Liver (tissue), 9 donors: ENCODE results near the gene ABTB2. TPM values are rescaled to one million over a fixed set of nuclear protein-coding genes. Genes with fewer than 3 reads are reported as not detected.

ENCODE experiments used
- DNase-seq: peaks from one replicate; pipeline ENCODE4 v3.0.0-alpha.2; 2017; ENCODE audit warnings: low spot score
- H3K27ac ChIP-seq, 2 donors: one replicate each; pipeline ENCODE4 v1.7.0; 2013; ENCODE audit warnings: inconsistent platforms in 2 of 2, low read length in 2 of 2, control low read depth in 1 of 2, low read depth in 1 of 2, mild to moderate bottlenecking in 1 of 2
- H3K27me3 ChIP-seq, 4 donors: one replicate each; pipeline versions ENCODE4 v1.6.1 to v1.7.0; 2013; ENCODE audit warnings: low read length in 3 of 4, inconsistent platforms in 1 of 4, mild to moderate bottlenecking in 1 of 4, moderate library complexity in 1 of 4; ENCODE audit not compliant: control insufficient read depth in 4 of 4, insufficient read depth in 4 of 4
- H3K36me3 ChIP-seq, 4 donors: one replicate each; pipeline versions ENCODE4 v1.6.1 to v1.7.0; 2013; ENCODE audit warnings: low read length in 3 of 4, mild to moderate bottlenecking in 3 of 4, low read depth in 1 of 4, moderate library complexity in 1 of 4; ENCODE audit not compliant: control insufficient read depth in 4 of 4, insufficient read depth in 3 of 4
- H3K4me1 ChIP-seq, 4 donors: one replicate each; pipeline versions ENCODE4 v1.6.1 to v1.7.0; 2013; ENCODE audit warnings: low read length in 3 of 4, mild to moderate bottlenecking in 3 of 4, moderate library complexity in 1 of 4; ENCODE audit not compliant: control insufficient read depth in 4 of 4, insufficient read depth in 4 of 4
- H3K4me3 ChIP-seq, 3 donors: one replicate each; pipeline versions ENCODE4 v1.6.1 to v1.7.0; 2013; ENCODE audit warnings: low read length in 3 of 3, control low read depth in 1 of 3, low read depth in 1 of 3, mild to moderate bottlenecking in 1 of 3
- H3K9ac ChIP-seq, 2 donors: one replicate each; pipeline ENCODE4 v1.7.0; 2013; ENCODE audit warnings: low read length in 2 of 2, mild to moderate bottlenecking in 2 of 2, moderate library complexity in 2 of 2, control low read depth in 1 of 2, low read depth in 1 of 2
- H3K9me3 ChIP-seq, 4 donors: one replicate each; pipeline versions ENCODE4 v1.6.1 to v1.7.0; 2013; ENCODE audit warnings: low read length in 3 of 4; ENCODE audit not compliant: control insufficient read depth in 4 of 4
- ATF3 ChIP-seq: IDR thresholded peaks from 2 replicates; pipeline ENCODE4 v1.6.1; 2016; ENCODE audit warnings: antibody characterized with exemption
- CTCF ChIP-seq: fragments of 150-350 bp; IDR thresholded peaks from 2 replicates; pipeline ENCODE4 v1.5.1; 2017; ENCODE audit warnings: improper control_type of control experiment, low read depth, low read length; ENCODE audit not compliant: missing input control
- EGR1 ChIP-seq, 2 donors: IDR thresholded peaks; 2 replicates each; pipeline ENCODE4 v1.6.1; 2016 to 2018; ENCODE audit warnings: antibody characterized with exemption in 2 of 2, low read depth in 2 of 2
- FOXA1 ChIP-seq: IDR thresholded peaks from 2 replicates; pipeline ENCODE4 v1.6.1; 2016; ENCODE audit warnings: antibody characterized with exemption
- FOXA2 ChIP-seq: IDR thresholded peaks from 2 replicates; pipeline ENCODE4 v1.6.1; 2016; ENCODE audit warnings: antibody characterized with exemption
- GABPA ChIP-seq, 2 donors: IDR thresholded peaks in 1 of 2; conservative IDR thresholded peaks in 1 of 2; 2 replicates each; pipeline ENCODE4 v1.6.1; 2016; ENCODE audit warnings: antibody characterized with exemption in 2 of 2, mild to moderate bottlenecking in 1 of 2, moderate library complexity in 1 of 2
- HNF4A ChIP-seq, 2 donors: conservative IDR thresholded peaks; 2 replicates each; pipeline ENCODE4 v1.6.1; 2016; ENCODE audit warnings: antibody characterized with exemption in 2 of 2, mild to moderate bottlenecking in 2 of 2
- HNF4G ChIP-seq: IDR thresholded peaks from 2 replicates; pipeline ENCODE4 v1.6.1; 2016; ENCODE audit warnings: antibody characterized with exemption
- JUND ChIP-seq, 2 donors: IDR thresholded peaks; 2 replicates each; pipeline ENCODE4 v1.6.1; 2016; ENCODE audit warnings: antibody characterized with exemption in 2 of 2
- MAX ChIP-seq: IDR thresholded peaks from 2 replicates; pipeline ENCODE4 v1.6.1; 2016; ENCODE audit warnings: antibody characterized with exemption
- NR2F2 ChIP-seq: IDR thresholded peaks from 2 replicates; pipeline ENCODE4 v1.6.1; 2016; ENCODE audit warnings: antibody characterized with exemption
- RAD21 ChIP-seq, 2 donors: IDR thresholded peaks; 2 replicates each; pipeline ENCODE4 v1.6.1; 2016; ENCODE audit warnings: antibody characterized with exemption in 2 of 2, mild to moderate bottlenecking in 2 of 2
- REST ChIP-seq: IDR thresholded peaks from 2 replicates; pipeline ENCODE4 v1.6.1; 2016; ENCODE audit warnings: antibody characterized with exemption, mild to moderate bottlenecking
- RXRA ChIP-seq, 2 donors: IDR thresholded peaks; 2 replicates each; pipeline ENCODE4 v1.6.1; 2017 to 2018; ENCODE audit warnings: antibody characterized with exemption in 2 of 2, mild to moderate bottlenecking in 1 of 2
- SP1 ChIP-seq: IDR thresholded peaks from 2 replicates; pipeline ENCODE4 v1.6.1; 2018; ENCODE audit warnings: antibody characterized with exemption, mild to moderate bottlenecking
- TAF1 ChIP-seq: conservative IDR thresholded peaks from 2 replicates; pipeline ENCODE4 v1.6.1; 2016; ENCODE audit warnings: antibody characterized with exemption, mild to moderate bottlenecking
- YY1 ChIP-seq: IDR thresholded peaks from 2 replicates; pipeline ENCODE4 v1.6.1; 2016; ENCODE audit warnings: antibody characterized with exemption, mild to moderate bottlenecking
- ZBTB33 ChIP-seq: IDR thresholded peaks from 2 replicates; pipeline ENCODE4 v1.6.1; 2016; ENCODE audit warnings: antibody characterized with exemption
- WGBS: extraction: QIAGEN DNeasy Blood & Tissue Kit; methylation state at CpG from one replicate; pipeline ENCODE4 v1.1.7; 2013; 5-methylcytosine and 5-hydroxymethylcytosine counted together
- polyA plus RNA-seq, 2 donors: library from polyadenylated mRNA; stranded (reverse) in 1 of 2; unstranded in 1 of 2; fragments of 200-250 nt in 1 of 2; fragments of >200 nt in 1 of 2; fragmentation: Nextera tagmentation in 1 of 2; extraction: Ambion mirVana in 1 of 2; gene quantifications; one replicate each; pipeline versions ENCODE4 v1.2.1 to v1.2.3, GENCODE V29; 2013 to 2015
- total RNA-seq, 2 donors: library from RNA; depleted of rRNA; stranded (reverse); fragments of >200 nt; gene quantifications; one replicate each; pipeline ENCODE4 v1.2.3, GENCODE V29; 2014
- donor health status: healthy.
- donor health status: healthy.
- donor health status: healthy.
- donor health status: healthy.
- donor health status: healthy.

ABTB2 gene
- total and polyA plus RNA-seq, 4 donors = 2.4 to 8.9 (median 6.1) TPM

- no peak overlapping the region for H3K4me3 ChIP-seq
- 80% methylated on average over 11 of the region's 11 CpGs for WGBS
- H3K27me3 ChIP-seq = no peaks in the 10 kb centered on the region
- no peaks in the 10 kb centered on the region for H3K9me3 ChIP-seq
- peaks cover 4 to 18% (median 11%) of the 10 kb centered on the region in 4 donors for H3K4me1 ChIP-seq
- no peak for TF ChIP-seq JUND (IDR thresholded peaks at IDR 0.05)
- TF ChIP-seq ZBTB33 = no peak
- no peak for TF ChIP-seq HNF4A (conservative IDR thresholded peaks at IDR 0.05)
- H3K36me3 ChIP-seq = no peaks in the 10 kb centered on the region
- H3K9ac ChIP-seq = no peak overlapping the region
- DNase-seq = no peak
- H3K27ac ChIP-seq = no peak overlapping the region
Observed at GRCh38 chr11:34266090-34266912, 91.5 kb downstream of the ABTB2 start.

- TF ChIP-seq CTCF (no peak), ATF3 (no peak), TAF1 (no peak), REST (no peak), GABPA (IDR thresholded peaks at IDR 0.05 in 1 of 2, conservative IDR thresholded peaks at IDR 0.05 in 1 of 2) (no peak), MAX (no peak), FOXA1 (no peak), JUND (IDR thresholded peaks at IDR 0.05) (no peak), ZBTB33 (no peak), RAD21 (IDR thresholded peaks at IDR 0.05) (no peak), HNF4A (conservative IDR thresholded peaks at IDR 0.05) (no peak), EGR1 (IDR thresholded peaks at IDR 0.05; ENCODE audit: low read depth in 2 of 2) (no peak), HNF4G (no peak), RXRA (IDR thresholded peaks at IDR 0.05) (no peak), NR2F2 (no peak), FOXA2 (no peak), SP1 (no peak), YY1 (no peak)
- no peaks in the 10 kb centered on the region for H3K36me3 ChIP-seq
- DNase-seq = no peak
- H3K9me3 ChIP-seq = no peaks in the 10 kb centered on the region
- H3K27me3 ChIP-seq = no peaks in the 10 kb centered on the region
- H3K4me1 ChIP-seq = peaks cover 4 to 18% (median 11%) of the 10 kb centered on the region in 4 donors
- no peak overlapping the region for H3K4me3 ChIP-seq
- no peak overlapping the region for H3K9ac ChIP-seq
- 82% methylated on average over 11 of the region's 11 CpGs for WGBS
- H3K27ac ChIP-seq = no peak overlapping the region
Observed at GRCh38 chr11:34264303-34265110, 93.3 kb downstream of the ABTB2 start.
